ENCODE results near the gene HDAC4.

The HDAC4 gene

GRCh38 chr2:239201531-239201876 lies 199.3 kb downstream of the HDAC4 start:
- TF ChIP-seq CTCF (IDR thresholded peaks at IDR 0.05; ENCODE audit: insufficient read depth, low read depth, low read length, missing control alignments): no peak
- no peak for DNase-seq (ENCODE audit: low read depth)
- no peak overlapping the region for H3K4me3 ChIP-seq (ENCODE audit: low read depth, low read length)

- DNase-seq (ENCODE audit: low read depth): no peak
- no peak overlapping the region for H3K4me3 ChIP-seq (ENCODE audit: low read depth, low read length)
- TF ChIP-seq CTCF (IDR thresholded peaks at IDR 0.05; ENCODE audit: insufficient read depth, low read depth, low read length, missing control alignments): no peak
These were observed 199.9 kb downstream of the HDAC4 start for GRCh38 chr2:239200646-239201530.

GRCh38 chr2:239199041-239199768 lies 201.6 kb downstream of the HDAC4 start:
- no peak for DNase-seq (ENCODE audit: low read depth)
- TF ChIP-seq CTCF (IDR thresholded peaks at IDR 0.05; ENCODE audit: insufficient read depth, low read depth, low read length, missing control alignments): no peak
- no peak overlapping the region for H3K4me3 ChIP-seq (ENCODE audit: low read depth, low read length)

- no peak for DNase-seq (ENCODE audit: low read depth)
- no peak for TF ChIP-seq CTCF (IDR thresholded peaks at IDR 0.05; ENCODE audit: insufficient read depth, low read depth, low read length, missing control alignments)
These were observed 202.6 kb downstream of the HDAC4 start for GRCh38 chr2:239198221-239198620.

GRCh38 chr2:239197146-239197545 lies 203.7 kb downstream of the HDAC4 start:
- no peak overlapping the region for H3K4me3 ChIP-seq (ENCODE audit: low read depth, low read length)
- no peak for TF ChIP-seq CTCF (IDR thresholded peaks at IDR 0.05; ENCODE audit: insufficient read depth, low read depth, low read length, missing control alignments)
- no peak for DNase-seq (ENCODE audit: low read depth)

More at GRCh38 chr2:239198221-239198620, 202.6 kb downstream of the HDAC4 start:
- H3K4me3 ChIP-seq (ENCODE audit: low read depth, low read length): no peak overlapping the region

GRCh38 chr2:239196474-239197021 lies 204.3 kb downstream of the HDAC4 start:
- TF ChIP-seq CTCF (IDR thresholded peaks at IDR 0.05; ENCODE audit: insufficient read depth, low read depth, low read length, missing control alignments): no peak

More at GRCh38 chr2:239196474-239197021, 204.3 kb downstream of the HDAC4 start:
- no peak overlapping the region for H3K4me3 ChIP-seq (ENCODE audit: low read depth, low read length)
- DNase-seq (ENCODE audit: low read depth): no peak

All from GM12865 (cell line).